ENCODE data around the gene COL23A1.
"Not testable (repeated sequence)": the region's sequence is repeated elsewhere in the genome, so short reads cannot be mapped to it uniquely, and the experiment has no call there.

COL23A1 gene

DNA sequence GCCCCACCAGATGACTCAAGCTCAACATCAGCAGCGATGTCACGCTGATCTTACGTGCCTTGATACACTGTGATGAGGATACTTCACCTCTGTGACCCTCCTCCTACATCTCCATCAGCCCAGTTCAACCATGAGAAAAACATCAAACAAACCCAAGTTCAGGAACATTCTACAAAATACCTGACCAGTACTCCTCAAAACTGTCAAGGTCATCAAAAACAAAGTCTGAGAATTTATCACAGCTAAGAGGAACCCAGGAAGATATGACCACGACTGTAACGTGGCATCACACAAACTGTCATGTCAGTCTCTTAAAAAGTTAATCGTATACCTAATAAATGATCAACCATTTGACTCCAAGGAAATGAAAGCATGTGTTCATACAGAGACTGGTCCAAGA lies 90.8 kb downstream of the COL23A1 start:
- no peak for DNase-seq

GRCh38 chr5:178496642-178497041 lies 93.6 kb downstream of the COL23A1 start:
- no peak for DNase-seq

- DNase-seq: no peak
Observed at GRCh38 chr5:178496214-178496613, 94.0 kb downstream of the COL23A1 start.

GRCh38 chr5:178495706-178496105 lies 94.5 kb downstream of the COL23A1 start:
- DNase-seq: no peak

- DNase-seq: no peak
Observed at GRCh38 chr5:178492278-178492677, 97.9 kb downstream of the COL23A1 start.

GRCh38 chr5:178490935-178491652 lies 99.1 kb downstream of the COL23A1 start:
- no peak for DNase-seq

GRCh38 chr5:178489271-178489976 lies 100.8 kb downstream of the COL23A1 start:
- DNase-seq: no peak

DNA sequence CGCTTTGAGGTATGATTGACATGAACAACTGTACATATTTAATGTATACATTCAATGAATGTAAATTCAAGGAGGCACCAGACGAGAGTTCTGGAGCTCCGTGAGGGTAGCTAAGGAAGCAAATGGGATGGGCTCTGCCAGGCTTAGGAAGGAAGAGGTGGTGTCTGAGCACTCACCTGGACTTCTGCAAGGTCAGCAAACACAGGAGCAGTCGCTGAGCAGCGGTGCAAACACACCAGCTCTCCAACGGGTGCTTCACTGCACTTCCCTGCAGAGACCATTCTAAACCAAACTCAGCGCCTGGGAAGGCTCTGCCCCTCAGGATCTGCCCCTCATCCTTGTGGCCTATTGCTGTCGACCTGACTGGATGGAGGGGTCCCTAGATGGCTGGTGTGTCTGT lies 101.5 kb downstream of the COL23A1 start:
- DNase-seq: no peak

- no peak for DNase-seq
Observed at GRCh38 chr5:178487911-178488600, 102.1 kb downstream of the COL23A1 start.

GRCh38 chr5:178486878-178487512 lies 103.2 kb downstream of the COL23A1 start:
- DNase-seq: not testable (repeated sequence)

DNA sequence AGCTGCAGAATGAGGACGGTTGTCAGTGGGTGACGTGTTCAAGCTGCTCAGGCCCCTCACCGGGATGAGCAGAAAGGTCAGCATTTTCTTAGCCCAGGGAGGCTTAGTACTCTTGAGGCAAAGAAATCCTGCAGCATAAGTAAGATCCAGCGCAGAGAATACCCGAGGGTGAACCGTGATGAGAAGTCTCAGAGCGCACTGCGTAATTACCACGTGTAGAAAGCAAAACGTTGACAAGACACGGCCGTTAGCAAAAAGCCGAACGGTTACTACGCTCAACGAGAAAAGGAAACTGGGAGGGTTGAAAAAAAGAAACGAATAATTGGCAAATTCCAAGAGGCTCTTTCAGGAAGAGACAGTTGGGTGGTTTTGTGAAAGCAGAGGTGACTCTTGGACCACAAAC lies 104.0 kb downstream of the COL23A1 start:
- no peak for DNase-seq

GRCh38 chr5:178483620-178484019 lies 106.6 kb downstream of the COL23A1 start:
- DNase-seq: peak; percentile 26 to 67

- DNase-seq: no peak
Observed at GRCh38 chr5:178479261-178479660, 110.9 kb downstream of the COL23A1 start.

DNA sequence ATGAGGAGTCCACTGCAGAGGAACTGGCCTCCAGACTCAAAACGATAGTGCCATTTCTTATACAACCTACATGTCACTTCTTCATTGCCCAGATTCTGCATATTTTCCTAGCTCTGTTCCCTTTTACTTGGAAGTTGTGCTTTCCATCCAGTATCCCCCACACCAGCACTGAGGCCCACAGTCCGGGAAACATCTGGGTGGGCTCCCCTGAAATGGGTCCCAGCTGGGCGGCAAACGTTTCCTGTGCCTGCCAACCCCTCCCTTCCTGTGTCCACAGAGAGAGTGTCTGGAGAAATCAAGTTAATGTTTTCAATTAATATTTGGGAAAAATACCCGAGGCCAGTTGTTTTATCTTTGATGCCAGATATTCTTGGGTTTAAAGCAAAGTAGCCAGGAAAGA lies 111.8 kb downstream of the COL23A1 start:
- DNase-seq: no peak

- no peak for DNase-seq
Observed at GRCh38 chr5:178477802-178478201, 112.4 kb downstream of the COL23A1 start.

DNA sequence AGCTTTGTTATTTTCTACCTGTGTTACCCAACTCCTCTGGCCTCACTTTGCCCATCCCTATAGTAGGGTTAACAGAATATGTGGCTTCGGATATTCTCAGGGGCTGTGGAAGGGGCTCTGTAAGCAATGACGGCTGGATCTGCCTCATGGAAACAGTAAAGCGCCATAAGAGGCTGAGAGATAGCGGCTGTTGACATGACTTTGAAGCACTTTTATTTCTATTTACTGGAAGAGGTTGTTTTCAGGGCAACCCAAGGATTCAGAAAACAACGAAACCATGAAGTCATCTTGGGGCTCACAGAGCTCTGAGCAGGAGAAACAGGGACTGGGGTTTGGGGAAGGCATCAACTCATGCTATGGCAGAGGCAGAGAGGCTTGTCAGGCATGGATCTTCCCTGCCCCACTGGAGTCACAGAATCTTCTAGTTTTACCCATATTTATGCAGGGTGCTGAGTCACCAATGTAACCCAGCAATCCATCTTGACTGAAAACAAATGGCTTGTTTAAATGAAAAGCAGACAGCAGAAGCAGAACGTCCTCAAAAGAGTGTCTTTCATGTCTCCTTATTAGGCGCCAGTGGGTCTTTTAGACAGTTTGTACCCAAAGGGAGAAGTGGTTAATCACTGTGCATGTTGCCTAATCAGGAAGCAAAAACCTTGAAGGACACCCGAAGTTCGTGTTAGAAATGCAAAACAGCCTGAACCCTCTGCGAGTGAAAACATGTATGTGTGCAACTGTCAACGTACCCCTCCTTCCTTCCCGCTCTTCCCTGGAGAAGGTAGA lies 113.0 kb downstream of the COL23A1 start:
- DNase-seq: no peak

DNA sequence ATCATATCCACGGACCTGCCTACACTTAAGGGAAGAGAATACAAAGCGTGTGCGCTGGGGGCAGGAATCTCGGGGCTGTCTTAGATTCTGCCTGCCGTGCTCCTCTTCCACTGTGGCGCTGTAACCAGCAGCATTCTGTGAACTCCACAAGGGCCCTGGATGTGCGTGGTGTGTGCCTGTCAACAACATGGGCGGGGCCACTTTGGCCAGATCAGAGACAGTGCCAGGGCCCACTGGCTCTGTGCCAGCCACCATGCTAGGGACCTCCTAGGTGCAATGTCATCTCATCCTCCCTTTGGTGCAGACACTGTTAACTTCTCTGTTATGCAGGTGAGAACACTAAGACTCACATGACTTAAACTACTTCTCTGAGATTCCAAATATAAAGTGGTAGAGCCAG lies 113.7 kb downstream of the COL23A1 start:
- no peak for DNase-seq

- DNase-seq: no peak
Observed at GRCh38 chr5:178475422-178475821, 114.8 kb downstream of the COL23A1 start.

DNA sequence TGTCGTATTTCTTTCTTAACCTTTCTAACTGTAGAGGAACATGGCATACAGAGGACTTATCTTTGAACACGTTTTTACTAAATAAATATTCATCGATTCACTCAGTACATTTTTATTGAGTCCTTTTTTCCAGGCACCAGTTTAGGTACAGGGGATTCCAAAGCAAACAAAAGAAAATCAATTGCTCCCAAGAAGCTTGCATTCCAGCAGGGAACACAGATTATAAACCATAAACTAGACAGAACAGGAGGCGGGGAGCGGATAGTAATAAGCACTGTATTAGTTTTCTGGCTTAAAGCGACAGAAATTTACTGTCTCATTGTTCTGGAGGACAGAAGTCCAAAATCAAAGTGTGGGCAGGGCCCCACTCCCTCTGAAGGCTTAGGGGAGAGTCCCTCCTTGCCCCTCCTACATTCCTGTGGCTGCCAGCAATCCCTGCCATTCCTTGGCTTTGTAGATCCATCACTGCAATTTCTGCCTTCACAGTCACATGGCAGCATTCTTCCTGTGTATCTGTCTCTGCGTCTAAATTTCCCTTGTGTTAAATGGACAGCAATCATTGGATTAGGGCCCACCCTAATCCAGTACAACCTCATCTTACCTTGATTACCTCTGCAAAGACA lies 115.5 kb downstream of the COL23A1 start:
- no peak for DNase-seq

GRCh38 chr5:178473854-178474253 lies 116.3 kb downstream of the COL23A1 start:
- DNase-seq: no peak

- DNase-seq: no peak
Observed at GRCh38 chr5:178472138-178472537, 118.1 kb downstream of the COL23A1 start.

DNA sequence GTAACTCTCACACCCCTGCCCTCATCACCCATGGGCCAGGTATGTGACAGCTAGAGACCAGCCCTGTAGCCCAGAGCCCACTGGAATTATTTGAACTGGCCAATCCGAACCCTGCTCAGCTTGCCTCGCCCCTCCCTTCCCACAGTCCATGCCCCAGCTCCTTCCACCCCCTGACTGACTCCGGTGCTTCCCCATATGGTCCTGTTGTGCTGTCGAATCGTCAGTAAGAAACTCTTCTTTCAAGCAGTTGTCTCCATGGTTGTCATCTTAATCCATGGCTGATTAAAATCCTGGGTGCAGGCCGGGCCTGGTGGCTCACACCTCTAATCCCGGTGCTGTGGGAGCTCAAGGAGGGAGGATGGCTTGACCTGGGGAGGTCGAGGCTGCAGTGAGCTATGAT lies 118.5 kb downstream of the COL23A1 start:
- no peak for DNase-seq

DNA sequence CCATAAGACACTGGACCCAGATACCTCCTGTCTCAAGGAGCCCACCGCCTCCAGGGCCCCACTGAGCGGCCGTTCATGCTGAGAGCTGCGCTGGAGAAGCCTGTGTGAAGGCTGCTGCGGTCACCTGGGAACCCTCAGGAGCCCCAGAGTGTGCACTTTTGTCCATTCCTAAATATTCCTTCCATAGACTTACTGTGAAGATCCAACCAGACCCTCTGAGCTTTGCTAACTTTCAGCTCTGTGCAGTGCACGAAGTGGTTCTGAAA lies 119.5 kb downstream of the COL23A1 start:
- DNase-seq: no peak
